Karpas-422 (cell line): ENCODE data around the gene PCSK5. TPM values are rescaled to one million over a fixed set of nuclear protein-coding genes. Genes with fewer than 3 reads are reported as not detected.

ENCODE experiments used
- DNase-seq: peaks from one replicate; pipeline ENCODE4 v3.0.0-alpha.2; 2015
- H2AFZ ChIP-seq: fragments of 200-600 bp; sonication (generic); 2 replicates; pipeline ENCODE4 v1.6.1; 2014; ENCODE audit warnings: antibody characterized with exemption, low read length, mixed read lengths
- H3K27ac ChIP-seq: fragments of 200-600 bp; sonication (generic); 2 replicates; pipeline ENCODE4 v1.5.1; 2014; ENCODE audit warnings: mild to moderate bottlenecking, low read length, moderate library complexity
- H3K27me3 ChIP-seq: fragments of 200-600 bp; sonication (generic); 2 replicates; pipeline ENCODE4 v1.6.1; 2014; ENCODE audit warnings: low read length, mixed read lengths
- H3K36me3 ChIP-seq: fragments of 200-600 bp; sonication (generic); 2 replicates; pipeline ENCODE4 v1.6.1; 2014; ENCODE audit warnings: low read length, mixed read lengths; ENCODE audit not compliant: insufficient read depth
- H3K4me1 ChIP-seq: fragments of 200-600 bp; sonication (generic); 2 replicates; pipeline ENCODE4 v1.6.1; 2014; ENCODE audit warnings: mild to moderate bottlenecking, low read length, mixed read lengths
- H3K4me2 ChIP-seq: fragments of 200-600 bp; sonication (generic); 2 replicates; pipeline ENCODE4 v1.6.1; 2014; ENCODE audit warnings: low read length, low read depth, mild to moderate bottlenecking; ENCODE audit not compliant: poor library complexity, severe bottlenecking
- H3K4me3 ChIP-seq: fragments of 200-600 bp; sonication (generic); 2 replicates; pipeline ENCODE4 v1.5.1; 2014; ENCODE audit warnings: mild to moderate bottlenecking, antibody characterized with exemption, low read length, mixed read lengths
- H3K79me2 ChIP-seq: fragments of 200-600 bp; sonication (generic); 2 replicates; pipeline ENCODE4 v1.6.1; 2014; ENCODE audit warnings: mild to moderate bottlenecking, low read length, mixed read lengths
- H3K9ac ChIP-seq: fragments of 200-600 bp; sonication (generic); 2 replicates; pipeline ENCODE4 v1.6.0; 2014; ENCODE audit warnings: low read length
- H3K9me2 ChIP-seq: fragments of 200-600 bp; sonication (generic), shearing (Covaris generic); replicated peaks from 2 replicates; pipeline ENCODE4 v1.6.0; 2014; ENCODE audit warnings: mild to moderate bottlenecking, low read length, moderate library complexity; ENCODE audit not compliant: insufficient read depth
- H3K9me3 ChIP-seq: fragments of 300-700, 200-600 bp; sonication (generic); 2 replicates; pipeline ENCODE4 v1.6.1; 2014; ENCODE audit warnings: low read length, mixed read lengths
- H4K20me1 ChIP-seq: fragments of 200-600 bp; sonication (generic); 2 replicates; pipeline ENCODE4 v1.6.1; 2014; ENCODE audit warnings: mild to moderate bottlenecking, antibody characterized with exemption, low read length, low read depth; ENCODE audit not compliant: insufficient read depth
- total RNA-seq: library from RNA; depleted of rRNA; stranded (reverse); fragments of >200 nt; shearing (Covaris generic); gene quantifications from 2 replicates; pipeline ENCODE4 v1.2.3, GENCODE V29; 2014; ENCODE audit warnings: low replicate concordance

PCSK5 gene
- total RNA-seq, 1 experiment from 2014 or later = not detected

GRCh38 chr9:76090330-76090729 lies 199.9 kb downstream of the PCSK5 start:
- no peak overlapping the region for H3K4me3 ChIP-seq
- no peaks in the 10 kb centered on the region for H3K9me2 ChIP-seq
- H3K4me2 ChIP-seq = no peak overlapping the region
- no peaks in the 10 kb centered on the region for H3K9me3 ChIP-seq
- H2AFZ ChIP-seq = no peak overlapping the region
- H3K27ac ChIP-seq = no peak overlapping the region
- no peaks in the 10 kb centered on the region for H3K79me2 ChIP-seq
- no peaks in the 10 kb centered on the region for H4K20me1 ChIP-seq
- H3K36me3 ChIP-seq = no peaks in the 10 kb centered on the region
- no peak for DNase-seq
- no peaks in the 10 kb centered on the region for H3K4me1 ChIP-seq
- no peaks in the 10 kb centered on the region for H3K27me3 ChIP-seq
- H3K9ac ChIP-seq = no peak overlapping the region

- Histone ChIP-seq H3K4me3 (no peak overlapping the region), H3K9me2 (no peaks in the 10 kb centered on the region), H3K79me2 (no peaks in the 10 kb centered on the region), H3K27me3 (no peaks in the 10 kb centered on the region), H3K4me1 (no peaks in the 10 kb centered on the region), H3K4me2 (no peak overlapping the region), H3K9ac (no peak overlapping the region), H3K9me3 (no peaks in the 10 kb centered on the region), H3K36me3 (no peaks in the 10 kb centered on the region), H3K27ac (no peak overlapping the region), H2AFZ (no peak overlapping the region), H4K20me1 (no peaks in the 10 kb centered on the region)
- no peak for DNase-seq
Measured at GRCh38 chr9:76090909-76091308, 200.4 kb downstream of the PCSK5 start.

DNA sequence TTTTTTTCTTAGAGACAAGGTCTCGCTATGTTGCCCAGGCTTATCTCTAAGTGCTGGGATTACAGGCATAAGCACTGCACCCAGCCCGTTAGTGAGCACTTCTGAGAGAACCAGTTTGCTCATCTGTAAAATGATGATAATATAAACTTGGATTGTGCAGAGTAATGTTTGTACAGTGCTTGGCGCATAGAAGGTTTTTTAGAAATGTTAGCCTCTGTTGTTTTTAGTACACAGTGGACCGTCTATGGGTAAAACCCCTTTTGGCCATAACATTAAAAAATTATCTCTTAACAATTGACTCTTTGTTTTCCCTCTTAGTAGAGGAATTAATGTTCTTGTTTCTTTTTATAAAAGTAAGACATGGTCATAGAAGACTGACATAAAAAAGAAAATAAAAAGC lies 202.1 kb downstream of the PCSK5 start:
- no peaks in the 10 kb centered on the region for H3K79me2 ChIP-seq
- H3K9me3 ChIP-seq = no peaks in the 10 kb centered on the region

DNA sequence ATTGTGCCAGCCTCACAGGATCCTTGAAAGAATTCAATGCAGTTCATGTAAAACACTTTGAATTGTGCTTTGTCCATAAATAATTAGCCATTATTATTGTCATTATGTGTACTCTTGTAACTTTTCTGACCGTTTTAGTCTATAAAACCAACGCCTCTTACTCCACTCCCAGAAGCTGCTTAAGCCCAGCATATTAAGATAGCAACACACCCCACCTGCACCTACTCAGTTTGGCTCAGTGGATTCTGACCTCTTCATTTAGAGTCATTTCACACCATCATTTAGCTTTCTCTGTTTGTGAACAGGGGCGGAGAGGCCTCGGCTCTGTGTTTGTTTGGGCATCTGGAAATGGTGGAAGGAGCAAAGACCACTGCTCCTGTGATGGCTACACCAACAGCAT lies 205.1 kb downstream of the PCSK5 start:
- no peak for DNase-seq

More for the DNA sequence above, 202.1 kb downstream of the PCSK5 start:
- Histone ChIP-seq H3K4me3 (no peak overlapping the region), H3K4me2 (no peak overlapping the region), H4K20me1 (no peaks in the 10 kb centered on the region), H2AFZ (no peak overlapping the region), H3K9ac (no peak overlapping the region), H3K9me2 (no peaks in the 10 kb centered on the region), H3K36me3 (no peaks in the 10 kb centered on the region), H3K27me3 (no peaks in the 10 kb centered on the region), H3K4me1 (no peaks in the 10 kb centered on the region), H3K27ac (no peak overlapping the region)
- no peak for DNase-seq

GRCh38 chr9:76099516-76099915 lies 209.0 kb downstream of the PCSK5 start:
- no peaks in the 10 kb centered on the region for H3K9me2 ChIP-seq
- no peak overlapping the region for H3K4me3 ChIP-seq
- no peak for DNase-seq
- no peaks in the 10 kb centered on the region for H3K9me3 ChIP-seq
- H3K4me1 ChIP-seq = no peaks in the 10 kb centered on the region
- H3K27ac ChIP-seq = no peak overlapping the region
- no peak overlapping the region for H2AFZ ChIP-seq
- no peaks in the 10 kb centered on the region for H4K20me1 ChIP-seq
- H3K79me2 ChIP-seq = no peaks in the 10 kb centered on the region
- no peaks in the 10 kb centered on the region for H3K27me3 ChIP-seq
- no peak overlapping the region for H3K9ac ChIP-seq
- no peaks in the 10 kb centered on the region for H3K36me3 ChIP-seq
- no peak overlapping the region for H3K4me2 ChIP-seq

More for the DNA sequence above, 205.1 kb downstream of the PCSK5 start:
- Histone ChIP-seq H3K4me3 (no peak overlapping the region), H3K9me2 (no peaks in the 10 kb centered on the region), H2AFZ (no peak overlapping the region), H3K27ac (no peak overlapping the region), H3K36me3 (no peaks in the 10 kb centered on the region), H3K4me2 (no peak overlapping the region), H3K9ac (no peak overlapping the region), H3K4me1 (no peaks in the 10 kb centered on the region), H3K27me3 (no peaks in the 10 kb centered on the region), H3K79me2 (no peaks in the 10 kb centered on the region), H4K20me1 (no peaks in the 10 kb centered on the region), H3K9me3 (no peaks in the 10 kb centered on the region)

- H3K27ac ChIP-seq = no peak overlapping the region
- H2AFZ ChIP-seq = no peak overlapping the region
- H3K4me1 ChIP-seq = no peaks in the 10 kb centered on the region
- no peaks in the 10 kb centered on the region for H4K20me1 ChIP-seq
- H3K4me2 ChIP-seq = no peak overlapping the region
- H3K4me3 ChIP-seq = no peak overlapping the region
- no peak overlapping the region for H3K9ac ChIP-seq
- no peaks in the 10 kb centered on the region for H3K9me3 ChIP-seq
- no peaks in the 10 kb centered on the region for H3K27me3 ChIP-seq
- no peak for DNase-seq
- H3K36me3 ChIP-seq = no peaks in the 10 kb centered on the region
- no peaks in the 10 kb centered on the region for H3K79me2 ChIP-seq
- H3K9me2 ChIP-seq = no peaks in the 10 kb centered on the region
Measured at GRCh38 chr9:76101075-76101474, 210.6 kb downstream of the PCSK5 start.

GRCh38 chr9:76101491-76101890 lies 211.0 kb downstream of the PCSK5 start:
- H3K27me3 ChIP-seq = no peaks in the 10 kb centered on the region
- DNase-seq = no peak
- H3K4me3 ChIP-seq = no peak overlapping the region
- no peak overlapping the region for H3K9ac ChIP-seq
- H3K27ac ChIP-seq = no peak overlapping the region
- H3K9me2 ChIP-seq = no peaks in the 10 kb centered on the region
- H3K4me2 ChIP-seq = no peak overlapping the region
- H3K79me2 ChIP-seq = no peaks in the 10 kb centered on the region
- H4K20me1 ChIP-seq = no peaks in the 10 kb centered on the region
- H3K9me3 ChIP-seq = no peaks in the 10 kb centered on the region
- no peak overlapping the region for H2AFZ ChIP-seq
- H3K36me3 ChIP-seq = no peaks in the 10 kb centered on the region
- no peaks in the 10 kb centered on the region for H3K4me1 ChIP-seq

GRCh38 chr9:76101947-76102346 lies 211.5 kb downstream of the PCSK5 start:
- H3K4me1 ChIP-seq = no peaks in the 10 kb centered on the region
- no peak for DNase-seq
- no peak overlapping the region for H3K4me3 ChIP-seq
- no peaks in the 10 kb centered on the region for H4K20me1 ChIP-seq
- no peaks in the 10 kb centered on the region for H3K36me3 ChIP-seq
- H3K4me2 ChIP-seq = no peak overlapping the region
- no peaks in the 10 kb centered on the region for H3K9me2 ChIP-seq
- H3K27me3 ChIP-seq = no peaks in the 10 kb centered on the region
- H3K27ac ChIP-seq = no peak overlapping the region
- H2AFZ ChIP-seq = no peak overlapping the region
- no peak overlapping the region for H3K9ac ChIP-seq
- no peaks in the 10 kb centered on the region for H3K9me3 ChIP-seq
- no peaks in the 10 kb centered on the region for H3K79me2 ChIP-seq
